ENCODE results near the gene PIK3C2A.

DNA sequence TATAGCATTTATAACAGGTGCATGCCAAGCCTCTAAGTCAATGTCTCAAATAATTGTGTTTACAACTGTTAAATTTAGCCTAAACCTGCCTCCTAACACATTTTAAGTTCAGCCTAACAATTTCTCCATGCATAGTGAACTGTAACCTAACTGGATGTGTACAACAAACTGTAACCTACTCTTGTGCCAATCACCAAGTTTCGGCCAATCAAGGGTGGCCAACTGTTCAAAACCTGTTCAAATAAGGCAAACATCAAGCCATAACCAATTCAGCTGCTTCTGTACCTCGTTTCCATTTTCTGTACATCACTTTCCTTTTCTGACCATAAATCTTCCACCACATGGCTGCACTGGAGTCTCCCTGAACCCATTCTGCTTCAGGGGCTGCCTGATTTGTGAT lies 45.4 kb downstream of the PIK3C2A start:
- no peak for TF ChIP-seq CTCF (IDR thresholded peaks at IDR 0.05)
- TF ChIP-seq EZH2 (IDR thresholded peaks at IDR 0.05; ENCODE audit: borderline replicate concordance, insufficient read depth, low read depth, low read length, poor library complexity, severe bottlenecking) = no peak
